Glutamatergic neuron (in vitro differentiated cells): ENCODE results near the gene PDCD5. TPM values are rescaled to one million over a fixed set of nuclear protein-coding genes. Genes with fewer than 3 reads are reported as not detected.
"Not testable (repeated sequence)": the region's sequence is repeated elsewhere in the genome, so short reads cannot be mapped to it uniquely, and the experiment has no call there.

Experiments
- DNase-seq: peaks from one replicate; pipeline ENCODE4 v3.0.0; 2022
- H3K27ac Mint-ChIP-seq: one replicate; pipeline ENCODE4 v1.8.0; 2020; ENCODE audit warnings: mild to moderate bottlenecking, mixed read lengths, inconsistent platforms; ENCODE audit not compliant: unreplicated experiment
- H3K27me3 Mint-ChIP-seq: one replicate; pipeline ENCODE4 v1.8.0; 2020; ENCODE audit warnings: mild to moderate bottlenecking, moderate library complexity, mixed read lengths, inconsistent platforms; ENCODE audit not compliant: unreplicated experiment
- H3K36me3 Mint-ChIP-seq: one replicate; pipeline ENCODE4 v1.8.0; 2020; ENCODE audit warnings: mild to moderate bottlenecking, mixed read lengths, inconsistent platforms; ENCODE audit not compliant: unreplicated experiment
- H3K4me1 Mint-ChIP-seq: one replicate; pipeline ENCODE4 v1.8.0; 2020; ENCODE audit warnings: mild to moderate bottlenecking, low read depth, mixed read lengths, inconsistent platforms; ENCODE audit not compliant: unreplicated experiment
- H3K4me3 Mint-ChIP-seq: one replicate; pipeline ENCODE4 v1.8.0; 2020; ENCODE audit warnings: mild to moderate bottlenecking, mixed read lengths, inconsistent platforms; ENCODE audit not compliant: unreplicated experiment
- H3K9me3 Mint-ChIP-seq: one replicate; pipeline ENCODE4 v1.8.0; 2020; ENCODE audit warnings: mild to moderate bottlenecking, moderate library complexity, mixed read lengths, inconsistent platforms; ENCODE audit not compliant: unreplicated experiment
- CTCF ChIP-seq: fragments of 200-600 bp; sonication (generic); IDR thresholded peaks from one replicate; pipeline ENCODE4 v1.5.0; 2021; ENCODE audit not compliant: partially characterized antibody, unreplicated experiment
- total RNA-seq: library from RNA; stranded (reverse); fragmentation: NEBNext Ultra II Directional; extraction: Animal tissue kit (Norgen Biotek cat#: 25700); gene quantifications from one replicate; pipeline ENCODE4 v1.2.1, GENCODE V29; 2021; ENCODE audit not compliant: unreplicated experiment

The PDCD5 gene
- total RNA-seq, 1 donor from 2014 or later = 122 TPM

DNA sequence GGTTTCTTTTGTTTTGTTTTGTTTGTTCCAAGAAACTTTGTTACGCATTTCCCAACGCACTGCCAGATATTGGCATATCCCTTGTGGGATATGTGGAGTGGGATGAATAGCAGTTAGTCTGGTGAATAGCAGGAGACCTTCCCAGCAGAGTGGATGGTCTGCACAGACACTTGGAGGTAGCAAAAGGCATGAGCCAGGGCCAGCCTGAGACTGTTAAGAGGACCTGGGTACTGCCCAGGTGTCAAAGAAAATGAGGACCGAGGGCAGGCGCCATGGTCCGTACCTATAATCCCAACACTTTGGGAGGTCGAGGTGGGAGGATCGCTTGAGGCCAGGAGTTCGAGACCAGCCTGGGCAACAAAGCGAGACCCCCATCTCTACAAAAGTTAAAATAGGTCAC, 13.5 kb upstream of the PDCD5 start:
- H3K27ac Mint-ChIP-seq = no peak overlapping the region
- no peak for TF ChIP-seq CTCF
- no peak for DNase-seq
- no peak overlapping the region for H3K4me3 Mint-ChIP-seq
- no peaks in the 10 kb centered on the region for H3K36me3 Mint-ChIP-seq
- peaks cover 5% of the 10 kb centered on the region for H3K27me3 Mint-ChIP-seq
- H3K9me3 Mint-ChIP-seq = peaks cover 7% of the 10 kb centered on the region
- H3K4me1 Mint-ChIP-seq = peaks cover 16% of the 10 kb centered on the region

- Mint-ChIP-seq H3K27me3 (peaks cover 5% of the 10 kb centered on the region), H3K4me3 (no peak overlapping the region), H3K27ac (no peak overlapping the region), H3K4me1 (peaks cover 16% of the 10 kb centered on the region), H3K36me3 (no peaks in the 10 kb centered on the region), H3K9me3 (peaks cover 7% of the 10 kb centered on the region)
- TF ChIP-seq CTCF = peak; percentile 25
- DNase-seq = peak; percentile 67
Observed at GRCh38 chr19:32570081-32570785, 10.8 kb upstream of the PDCD5 start.

GRCh38 chr19:32571471-32572075, 9.4 kb upstream of the PDCD5 start:
- H3K4me3 Mint-ChIP-seq, H3K27me3 Mint-ChIP-seq, H3K27ac Mint-ChIP-seq, DNase-seq, H3K36me3 Mint-ChIP-seq, H3K9me3 Mint-ChIP-seq, H3K4me1 Mint-ChIP-seq: not testable (repeated sequence)

DNA sequence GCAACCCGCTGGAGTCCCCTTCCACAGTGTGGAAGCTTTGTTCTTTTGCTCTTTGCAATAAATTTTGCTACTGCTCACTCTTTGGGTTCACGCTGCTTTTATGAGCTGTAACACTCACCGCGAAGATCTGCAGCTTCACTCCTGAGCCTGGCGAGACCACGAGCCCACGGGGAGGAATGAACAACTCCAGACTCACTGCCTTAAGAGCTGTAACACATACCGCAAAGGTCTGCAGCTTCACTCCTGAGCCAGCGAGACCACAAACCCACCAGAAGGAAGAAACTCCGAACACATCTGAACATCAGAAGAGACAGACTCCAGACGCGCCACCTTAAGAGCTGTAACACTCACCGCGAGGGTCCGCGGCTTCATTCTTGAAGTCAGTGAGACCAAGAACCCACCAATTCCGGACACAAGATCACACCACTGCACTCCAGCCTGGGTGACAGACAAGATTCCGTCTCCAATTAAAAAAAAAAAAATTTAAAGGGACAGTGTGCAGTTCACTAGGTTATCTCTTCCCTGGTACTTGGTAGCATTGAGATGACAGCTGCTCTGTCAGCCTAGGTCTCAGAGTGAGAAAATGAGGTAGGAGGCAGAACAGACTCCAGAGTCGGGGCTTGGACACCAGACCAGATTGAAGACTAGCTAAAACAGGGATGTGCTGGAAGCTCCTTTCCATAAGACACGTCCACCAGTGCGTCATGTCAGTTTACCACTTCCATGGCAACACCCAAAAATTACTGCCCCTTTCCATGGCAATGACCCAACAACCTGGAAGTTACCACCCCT, 8.1 kb upstream of the PDCD5 start:
- not testable (repeated sequence) for H3K27ac Mint-ChIP-seq, H3K4me3 Mint-ChIP-seq, H3K27me3 Mint-ChIP-seq, H3K36me3 Mint-ChIP-seq, H3K4me1 Mint-ChIP-seq, H3K9me3 Mint-ChIP-seq, DNase-seq

DNA sequence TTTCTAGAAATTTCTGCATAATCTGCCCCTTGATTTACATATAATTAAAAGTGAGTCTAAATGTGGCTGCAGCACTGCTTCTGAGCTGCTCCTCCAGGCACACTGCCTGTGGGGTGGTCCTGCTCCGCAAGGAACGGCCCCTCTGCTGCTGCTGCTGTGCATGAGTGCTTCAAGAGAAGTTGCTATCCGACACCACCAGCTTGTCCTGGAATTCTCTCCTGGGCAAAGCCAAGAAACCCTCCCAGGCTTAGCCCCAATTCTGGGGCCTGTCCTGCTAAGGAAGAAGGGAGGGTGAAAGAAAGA, 7.5 kb upstream of the PDCD5 start:
- Mint-ChIP-seq H3K27ac (no peak overlapping the region), H3K4me3 (no peak overlapping the region), H3K27me3 (no peaks in the 10 kb centered on the region), H3K36me3 (peaks cover 7% of the 10 kb centered on the region), H3K4me1 (peaks cover 3% of the 10 kb centered on the region), H3K9me3 (peaks cover 4% of the 10 kb centered on the region)
- no peak for TF ChIP-seq CTCF
- DNase-seq = no peak

- Mint-ChIP-seq H3K9me3 (peaks cover 5% of the 10 kb centered on the region), H3K36me3 (peaks cover 7% of the 10 kb centered on the region), H3K4me1 (no peaks in the 10 kb centered on the region), H3K4me3 (no peak overlapping the region), H3K27ac (no peak overlapping the region), H3K27me3 (peaks cover 3% of the 10 kb centered on the region)
- no peak for TF ChIP-seq CTCF
- no peak for DNase-seq
Observed at GRCh38 chr19:32576790-32577189, 4.2 kb upstream of the PDCD5 start.
